HG02852 (cell line): ENCODE data around the gene PIP4K2A.
A peak's percentile ranks its signal among the peaks of the same experiment; 100 is the strongest.
"Not testable (repeated sequence)": the region's sequence is repeated elsewhere in the genome, so short reads cannot be mapped to it uniquely, and the experiment has no call there.

ENCODE experiments used
- ATAC-seq: cut with Tn5 transposase; IDR thresholded peaks from one replicate; pipeline ENCODE4 v1.9.1; 2021; ENCODE audit warnings: mild to moderate bottlenecking, moderate library complexity; ENCODE audit not compliant: unreplicated experiment

PIP4K2A gene

DNA sequence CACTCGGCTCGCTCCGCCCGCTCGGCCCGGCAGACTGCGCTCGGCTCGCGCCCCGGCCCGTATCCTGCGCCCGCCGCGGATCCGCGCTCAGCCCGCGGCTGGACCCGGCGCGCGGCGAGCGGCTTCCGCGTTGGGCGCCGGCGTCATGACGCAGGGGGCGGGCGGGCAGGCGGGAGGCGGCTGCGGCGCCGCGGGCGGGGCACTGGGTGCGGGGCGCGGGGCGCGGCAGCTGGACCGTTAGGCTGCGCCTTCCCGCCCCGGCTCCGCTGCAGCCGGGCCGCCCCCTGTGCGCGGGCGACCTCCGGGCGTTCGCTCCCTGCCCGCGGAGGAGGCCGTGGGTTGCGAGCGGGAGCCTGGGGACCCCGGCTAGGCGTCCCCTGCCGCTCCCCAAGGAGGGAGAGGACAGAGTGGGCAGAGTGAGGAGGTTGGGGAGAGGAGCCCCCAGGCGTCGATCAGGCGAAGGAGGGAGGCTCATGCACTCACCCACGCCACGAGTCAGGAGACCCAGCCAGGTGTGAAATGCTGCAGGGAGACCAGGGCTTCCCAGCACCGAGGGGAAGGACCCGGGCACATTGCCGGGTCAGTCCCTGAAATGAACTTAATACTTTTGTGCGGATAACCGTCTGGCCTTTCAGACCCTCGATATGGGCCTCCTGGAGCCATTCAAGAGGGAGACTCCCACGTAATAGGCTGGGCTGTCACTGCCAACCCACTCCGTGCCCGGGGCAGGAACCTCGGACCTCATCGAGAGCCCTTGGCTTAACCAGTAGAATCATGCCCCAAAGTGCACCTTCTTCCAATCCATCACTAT, at the start of gene PIP4K2A:
Gene PIP4K2A (minus strand): TSS at position 100 of the 811 bp plus-strand sequence. CDS start 252 bp downstream, outside the sequence.
- peak; percentile 76 for ATAC-seq

DNA sequence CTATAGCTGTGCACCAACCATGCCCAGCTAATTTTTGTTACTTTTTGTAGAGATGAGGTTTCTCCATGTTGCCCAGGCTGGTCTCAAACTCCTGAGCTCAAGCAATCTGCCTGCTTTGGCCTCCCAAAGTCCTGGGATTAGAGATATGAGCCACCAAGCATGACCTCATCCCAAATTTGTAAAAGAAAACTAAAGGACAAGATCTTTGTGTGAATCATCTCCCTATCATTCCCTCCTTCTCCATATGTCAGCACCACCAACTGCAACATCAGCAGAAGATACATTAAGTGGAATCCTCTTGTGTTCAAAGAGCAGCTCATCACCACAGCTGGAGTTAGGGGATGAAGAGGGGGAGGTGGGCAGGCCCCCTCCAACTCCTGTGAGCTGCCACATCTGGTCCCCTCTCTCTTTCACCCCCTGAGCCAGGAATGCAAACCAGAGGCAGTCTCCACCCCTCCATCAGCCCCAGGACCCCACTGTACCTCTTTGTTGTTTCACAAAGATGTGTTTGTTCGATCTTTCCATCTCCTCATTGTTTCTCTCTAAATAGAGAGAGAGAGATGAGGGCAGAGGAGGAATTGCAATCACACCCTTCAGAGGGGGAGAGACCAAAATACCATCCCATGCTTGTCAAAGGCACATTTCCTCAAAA, 47.3 kb upstream of the PIP4K2A start:
- ATAC-seq, result no peak

DNA sequence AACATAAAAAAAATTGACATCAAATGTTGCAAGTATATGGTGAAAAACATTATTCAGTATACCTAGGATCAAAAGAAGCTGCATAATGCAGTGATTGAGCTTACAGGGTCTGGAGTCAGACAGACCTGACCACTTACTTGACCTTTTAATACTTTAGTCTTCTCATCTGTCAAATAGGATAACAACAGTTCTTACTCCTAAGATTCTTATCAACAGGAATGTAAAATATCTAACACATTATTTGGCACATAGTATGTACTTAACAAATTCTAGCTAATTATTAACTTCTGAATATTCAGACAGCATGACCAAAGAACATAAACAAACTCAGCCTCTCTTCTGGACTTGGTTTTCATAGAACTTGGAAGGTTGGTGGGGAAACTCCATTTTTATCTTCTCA, 45.6 kb upstream of the PIP4K2A start:
- no peak for ATAC-seq

DNA sequence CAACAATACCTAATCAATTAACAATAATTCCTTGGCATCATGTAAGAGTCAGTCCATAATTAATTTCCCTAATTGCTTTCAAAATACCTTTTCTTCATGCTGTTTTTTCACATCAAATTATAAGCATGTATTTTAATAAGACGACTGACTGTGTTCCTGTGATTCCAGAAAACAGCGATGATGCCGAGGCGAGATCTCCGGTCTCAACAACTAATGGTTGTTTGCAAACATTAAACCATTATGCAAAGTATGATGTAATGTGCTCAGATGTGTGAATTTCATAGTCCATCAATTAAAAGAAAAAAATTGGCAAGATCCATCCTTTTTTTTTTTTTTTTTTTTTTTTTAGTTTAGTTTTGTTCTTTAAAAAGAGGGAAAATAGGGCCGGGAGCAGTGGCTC, 44.5 kb upstream of the PIP4K2A start:
- ATAC-seq, result no peak

DNA sequence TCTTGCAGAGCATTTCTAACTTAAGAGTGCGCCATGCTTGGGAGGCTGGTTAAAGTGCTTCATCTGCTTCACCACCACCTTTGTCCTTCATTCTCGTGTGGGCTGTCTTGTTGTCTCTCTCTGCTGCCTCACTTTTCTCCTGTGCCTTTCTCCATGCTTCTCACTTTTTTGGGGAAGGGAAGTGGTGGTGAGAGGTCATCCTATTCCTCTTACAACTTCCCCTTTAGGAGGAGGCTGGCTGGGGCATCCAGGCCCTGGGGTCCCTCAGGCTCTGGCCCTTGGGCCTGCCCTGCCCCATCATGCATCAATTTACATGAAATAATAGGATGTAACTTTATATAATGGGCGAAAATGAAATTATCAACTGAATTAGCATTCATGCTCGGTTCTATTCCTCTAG, 39.9 kb upstream of the PIP4K2A start:
- no peak for ATAC-seq

DNA sequence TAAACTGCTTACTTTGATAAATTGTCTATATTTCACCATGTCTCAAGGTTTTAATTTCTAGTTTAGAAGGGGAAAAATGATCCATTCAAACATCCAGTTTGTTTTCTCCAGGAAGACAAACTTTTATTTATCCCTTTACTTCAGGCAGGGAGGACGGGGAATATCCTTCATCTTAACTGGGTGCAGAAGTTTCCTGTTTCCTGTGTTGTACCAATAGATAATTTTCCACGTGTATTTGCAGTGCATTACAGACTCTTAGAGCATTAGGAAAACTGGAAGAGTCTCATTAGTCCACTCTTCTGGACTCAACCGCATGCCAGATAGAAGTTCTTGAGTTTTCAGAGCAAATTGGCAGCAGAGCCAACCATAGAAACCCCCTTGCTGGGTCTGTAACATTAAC, 39.4 kb upstream of the PIP4K2A start:
- no peak for ATAC-seq

DNA sequence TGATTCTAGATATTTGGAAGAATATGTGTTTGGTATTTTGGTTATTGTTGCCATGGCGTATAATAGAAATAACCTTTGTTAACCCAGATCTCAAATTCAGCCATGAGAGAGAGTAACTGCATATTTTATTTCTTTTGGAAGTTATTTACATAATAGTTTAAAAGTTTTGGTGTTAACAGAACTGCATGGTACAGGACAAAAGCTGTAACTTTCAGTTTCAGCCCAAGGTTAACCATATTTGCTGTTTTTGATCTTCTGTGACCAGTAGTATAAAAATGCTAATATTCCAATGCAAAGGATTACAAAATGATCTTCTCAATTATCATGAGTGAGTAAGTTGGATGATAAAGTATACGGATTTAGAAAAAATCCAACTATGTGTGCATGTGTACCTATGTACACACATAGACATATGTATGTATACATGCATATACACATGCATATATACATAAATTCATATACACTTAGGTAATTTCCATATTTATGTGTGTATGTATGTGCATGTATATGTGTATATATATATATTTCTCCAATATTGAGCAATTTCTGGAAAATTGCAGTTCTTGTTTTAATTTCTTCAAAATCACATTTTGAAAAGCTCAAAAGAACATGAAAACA, 38.0 kb upstream of the PIP4K2A start:
- no peak for ATAC-seq

DNA sequence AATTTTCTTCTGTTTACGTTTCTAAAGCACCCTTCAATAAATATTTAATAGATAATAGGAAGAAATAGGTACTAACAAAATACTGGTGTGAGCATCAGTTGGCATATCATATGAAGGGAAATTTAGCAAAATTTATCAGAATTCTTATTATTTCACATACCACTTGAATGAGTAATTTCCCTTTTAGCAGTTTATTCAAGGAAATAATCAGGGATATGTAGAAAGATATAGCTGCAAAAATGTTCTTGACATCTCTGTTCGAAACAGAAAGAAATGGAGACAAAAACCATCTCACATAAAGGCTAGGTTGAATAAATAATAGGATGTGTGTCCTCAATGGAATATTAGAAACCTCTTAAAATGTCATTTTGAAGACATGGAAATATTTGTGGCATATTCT, 35.8 kb upstream of the PIP4K2A start:
- no peak for ATAC-seq

DNA sequence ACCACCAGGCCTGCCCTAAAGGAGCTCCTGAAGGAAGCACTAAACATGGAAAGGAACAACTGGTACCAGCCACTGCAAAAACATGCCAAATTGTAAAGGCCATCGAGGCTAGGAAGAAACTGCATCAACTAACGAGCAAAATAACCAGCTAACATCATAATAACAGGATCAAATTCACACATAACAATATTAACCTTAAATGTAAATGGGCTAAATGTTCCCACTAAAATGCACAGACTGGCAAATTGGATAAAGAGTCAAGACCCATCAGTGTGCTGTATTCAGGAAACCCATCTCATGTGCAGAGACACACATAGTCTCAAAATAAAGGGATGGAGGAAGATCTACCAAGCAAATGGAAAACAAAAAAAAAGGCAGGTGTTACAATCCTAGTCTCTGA, 30.5 kb upstream of the PIP4K2A start:
- ATAC-seq, result not testable (repeated sequence)

DNA sequence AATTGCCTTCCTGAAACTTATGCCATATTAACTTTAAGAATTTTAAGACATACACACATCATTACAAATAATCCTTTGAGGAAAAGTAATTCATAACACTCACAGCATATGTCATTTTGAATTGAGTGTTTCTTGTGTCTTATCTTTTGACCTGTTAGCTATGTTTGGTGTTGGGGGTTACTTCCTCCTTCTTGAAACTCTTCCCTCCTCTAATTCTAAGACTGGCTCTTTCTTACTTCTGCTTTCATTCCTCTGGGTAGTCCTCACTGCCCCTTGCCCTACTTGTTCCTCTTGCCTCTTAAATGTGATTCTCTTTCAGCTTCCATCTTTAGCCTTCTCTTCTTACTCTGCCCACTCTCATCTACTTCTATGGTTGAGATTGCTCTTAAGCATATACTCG, 28.3 kb upstream of the PIP4K2A start:
- peak; percentile 99 for ATAC-seq

DNA sequence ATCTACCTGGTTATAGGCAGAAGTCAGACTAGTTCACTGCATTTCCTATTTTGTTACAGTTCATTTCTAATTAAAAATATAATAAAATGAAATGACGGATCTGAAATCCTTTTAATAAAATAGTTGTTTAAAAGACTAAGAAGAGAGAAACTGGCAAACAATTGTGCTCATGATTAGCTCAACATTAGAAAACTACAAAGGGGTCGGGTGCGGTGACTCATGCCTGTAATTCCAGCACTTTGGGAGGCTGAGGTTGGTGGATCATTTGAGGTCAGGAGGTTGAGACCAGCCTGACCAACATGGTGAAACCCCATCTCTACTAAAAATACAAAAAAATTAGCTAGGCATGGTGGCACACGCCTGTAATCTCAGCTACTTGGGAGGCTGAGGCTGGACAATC, 27.3 kb upstream of the PIP4K2A start:
- ATAC-seq, result not testable (repeated sequence)

DNA sequence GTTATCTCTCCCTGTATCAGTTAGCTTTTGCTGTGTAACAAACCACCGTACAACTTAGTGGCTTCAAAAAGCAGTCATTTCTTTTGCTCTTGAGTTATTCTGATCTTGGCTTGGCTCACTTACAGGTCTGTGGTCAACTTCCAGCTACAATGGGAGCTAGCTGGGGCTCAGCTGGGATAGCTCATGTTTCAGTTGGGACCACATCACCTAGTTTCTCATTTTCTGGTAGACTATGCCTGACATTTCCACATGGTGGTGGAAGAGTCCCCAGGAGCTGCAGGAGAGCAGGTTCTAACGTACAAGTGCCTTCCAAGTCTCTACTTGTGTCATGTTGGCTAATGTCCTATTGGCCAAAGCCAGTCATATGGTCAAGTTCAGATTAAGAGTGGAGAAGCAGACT, 25.8 kb upstream of the PIP4K2A start:
- ATAC-seq, result no peak

DNA sequence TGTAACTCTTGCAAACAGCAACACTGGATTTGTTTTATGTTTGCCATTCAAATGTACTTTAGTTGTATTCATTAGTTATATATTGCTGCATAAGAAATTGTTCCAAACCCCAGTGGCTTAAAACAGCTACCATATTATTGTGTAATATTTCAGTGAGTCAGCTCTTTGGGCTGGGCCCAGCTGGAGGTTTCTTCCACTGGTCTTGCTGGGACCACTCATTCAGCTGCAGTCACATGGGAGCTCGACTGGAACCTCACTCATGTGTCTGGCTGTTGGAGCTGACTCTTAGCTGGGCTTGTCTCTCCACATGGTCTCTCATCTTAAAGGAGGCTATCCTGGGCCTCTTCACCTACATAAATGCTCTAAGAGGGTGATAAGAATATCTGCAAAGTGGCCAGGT, 23.2 kb upstream of the PIP4K2A start:
- no peak for ATAC-seq

DNA sequence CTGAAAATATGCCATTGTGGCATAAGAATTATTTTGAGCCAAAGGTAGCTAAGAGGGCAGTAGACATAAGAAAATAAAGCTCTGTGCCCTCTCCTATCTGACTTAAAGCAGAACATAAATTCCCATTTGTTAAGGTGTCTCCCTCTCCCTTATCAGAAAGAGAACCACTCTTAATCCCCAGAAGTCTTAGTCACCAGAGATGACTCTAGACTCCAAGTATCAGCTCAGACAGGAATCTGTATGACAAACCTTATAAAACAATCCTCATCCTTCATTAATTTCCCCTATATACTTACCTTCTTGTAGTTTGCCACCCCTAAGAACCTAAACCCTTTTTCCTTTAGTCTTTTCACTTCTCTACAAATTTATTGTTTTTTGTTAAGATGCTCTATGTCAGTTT, 21.8 kb upstream of the PIP4K2A start:
- ATAC-seq, result no peak

DNA sequence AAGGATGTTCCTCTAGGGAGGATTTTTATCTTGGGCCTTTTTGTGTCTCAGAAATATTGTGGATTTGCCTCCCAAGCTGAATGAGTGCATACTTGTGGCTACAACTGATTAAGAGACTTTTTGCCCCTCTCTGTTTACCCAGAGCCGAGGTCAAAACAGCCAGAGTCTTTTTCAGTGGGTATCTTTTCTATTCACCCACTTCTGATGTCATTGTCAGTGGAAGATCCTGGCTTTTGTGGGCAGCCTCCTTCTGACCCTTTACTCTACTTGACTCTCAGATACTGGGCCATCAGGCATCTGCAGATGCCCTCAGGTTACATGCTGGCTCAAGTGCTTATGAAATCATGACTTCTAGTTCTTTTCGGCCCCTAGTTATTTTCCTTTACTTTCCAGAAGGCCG, 19.6 kb upstream of the PIP4K2A start:
- ATAC-seq, result no peak

DNA sequence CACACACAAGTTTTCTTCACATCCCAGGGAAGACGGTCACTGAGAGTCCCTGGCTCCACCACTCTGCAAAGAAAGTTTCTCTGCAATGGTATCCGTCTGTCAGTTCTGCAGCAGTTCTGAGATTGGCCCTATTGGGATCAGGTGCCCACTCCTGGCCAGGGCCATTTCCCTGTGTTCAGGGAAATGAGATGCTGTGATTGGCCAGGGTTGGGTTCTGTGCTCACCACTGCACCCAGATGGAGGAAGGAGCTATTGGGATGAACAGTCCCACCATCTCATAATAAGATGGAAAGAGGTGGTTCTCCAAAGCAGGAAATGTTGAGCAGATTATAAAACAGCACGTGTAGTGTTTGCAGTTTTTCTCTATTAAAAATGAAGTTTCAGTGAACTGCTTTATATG, 13.3 kb upstream of the PIP4K2A start:
- ATAC-seq, result no peak

DNA sequence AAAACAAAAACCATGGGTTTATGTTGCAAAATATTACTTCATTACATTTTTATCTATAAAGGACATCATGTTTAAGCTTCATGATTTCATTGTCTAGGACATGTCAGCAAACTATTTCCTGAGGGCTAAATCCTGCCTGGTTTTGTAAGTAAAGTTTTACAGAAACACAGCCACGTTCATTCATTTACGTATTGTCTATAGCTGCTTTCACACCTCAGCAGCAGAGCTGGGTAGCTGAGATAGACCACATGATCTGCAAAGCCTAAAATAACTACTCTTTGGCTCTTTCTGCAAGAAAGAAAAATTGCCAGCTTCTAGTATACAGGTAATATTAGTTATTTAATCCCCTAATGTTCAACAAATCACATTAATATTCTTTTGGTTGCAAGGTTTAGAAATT, 12.7 kb upstream of the PIP4K2A start:
- no peak for ATAC-seq

DNA sequence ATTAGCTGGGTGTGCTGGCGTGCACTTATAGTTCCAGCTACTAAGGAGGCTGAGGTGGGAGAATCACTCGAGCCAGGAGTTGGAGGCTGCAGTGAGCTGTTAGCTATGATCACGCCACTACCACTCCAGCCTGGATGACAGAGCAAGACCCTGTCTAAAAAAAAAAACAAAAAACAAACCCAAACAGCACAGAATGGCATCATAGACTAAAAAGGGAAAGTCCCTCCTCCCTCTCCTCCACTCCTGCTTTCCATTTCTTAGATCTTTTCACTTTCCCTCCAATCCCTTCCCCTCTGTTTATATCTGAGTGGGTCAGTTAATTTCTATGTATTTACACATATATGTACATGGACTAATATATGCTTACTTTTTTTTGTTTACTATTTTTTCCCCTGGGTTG, 10.4 kb upstream of the PIP4K2A start:
- no peak for ATAC-seq

DNA sequence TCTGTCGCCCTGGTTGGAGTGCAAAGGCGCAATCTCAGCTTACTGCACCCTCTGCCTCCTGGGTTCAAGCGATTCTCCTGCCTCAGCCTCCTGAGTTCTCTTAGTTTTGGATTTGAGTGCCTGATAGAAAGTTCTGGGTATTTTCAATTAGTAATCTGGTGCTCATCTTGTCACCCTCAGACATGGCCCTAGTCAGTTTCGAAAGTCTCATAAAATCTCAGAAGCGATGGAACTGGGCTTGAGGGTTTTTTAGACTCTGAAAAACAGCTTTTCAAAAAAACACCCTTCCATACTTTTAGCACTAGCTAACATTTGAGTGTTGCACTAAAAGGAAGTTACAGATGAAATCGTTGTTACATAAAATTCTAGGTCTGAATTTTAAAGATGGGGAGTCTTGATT, 9.4 kb upstream of the PIP4K2A start:
- peak; percentile 64 for ATAC-seq

DNA sequence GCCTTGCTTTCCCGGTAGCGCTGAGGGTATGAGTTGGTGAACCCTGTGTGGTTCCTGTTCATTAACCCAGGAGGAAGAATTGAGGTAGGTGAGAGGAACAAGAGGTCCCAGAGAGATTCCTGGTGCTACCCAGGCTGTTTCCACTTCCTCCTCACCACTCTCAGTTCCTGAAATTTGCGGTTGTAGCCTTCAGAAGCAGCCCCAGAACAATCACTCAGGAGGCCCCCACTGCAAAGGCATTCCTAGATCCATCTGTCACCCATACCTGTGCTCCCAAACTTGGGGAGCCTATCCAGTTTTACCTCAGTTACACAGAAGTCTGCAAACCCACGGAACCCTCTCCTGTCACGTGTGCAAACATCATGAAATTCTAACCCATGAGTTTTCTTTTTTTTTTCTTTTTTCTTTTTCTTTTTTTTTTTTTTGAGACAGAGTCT, 9.0 kb upstream of the PIP4K2A start:
- peak; percentile 79 for ATAC-seq

DNA sequence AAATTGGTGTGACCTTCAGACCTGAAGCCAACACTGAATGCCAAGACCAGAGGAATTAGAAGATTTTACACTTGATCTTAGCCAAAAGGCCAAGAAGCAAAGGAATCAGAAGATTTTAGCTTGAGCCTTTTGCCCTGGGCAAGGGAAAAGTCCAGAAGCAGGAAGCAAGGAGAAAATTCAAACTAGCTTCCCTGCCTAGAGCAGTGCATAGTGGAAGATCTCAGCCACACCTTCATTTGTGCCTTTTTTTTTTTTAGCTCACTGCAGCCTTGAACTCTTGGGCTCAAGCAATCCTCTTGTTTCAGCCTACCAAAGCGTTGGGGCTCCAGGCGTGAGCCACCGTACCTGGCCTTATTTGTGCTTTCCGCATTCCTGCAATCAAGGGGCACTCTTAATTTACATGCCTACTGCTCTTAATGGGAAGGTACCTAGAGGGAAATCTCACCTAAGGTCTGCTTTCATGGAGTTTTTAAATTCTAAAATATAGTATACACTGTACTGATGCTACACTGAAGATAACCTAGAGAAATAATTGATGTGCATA, 8.3 kb upstream of the PIP4K2A start:
- ATAC-seq, result no peak

DNA sequence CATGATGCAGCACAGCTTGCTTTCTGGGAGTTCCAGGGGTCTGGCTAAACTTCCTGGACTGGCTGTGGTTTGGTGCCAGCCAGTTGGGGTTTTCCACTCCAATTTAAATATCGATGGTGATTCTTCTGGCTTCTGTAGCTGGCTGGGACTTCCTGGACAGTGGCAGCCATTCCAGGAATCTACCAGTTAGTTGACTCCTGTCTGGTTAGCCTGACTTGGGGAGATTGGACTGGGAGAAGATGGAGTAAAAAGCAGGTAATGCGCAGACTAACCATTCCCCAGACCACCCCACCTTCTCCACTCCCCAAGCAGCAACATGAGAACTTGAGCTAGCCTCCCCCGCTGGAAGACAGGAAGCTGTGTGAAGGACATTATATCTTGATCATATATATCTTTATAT, 6.3 kb upstream of the PIP4K2A start:
- ATAC-seq, result no peak
